Prostate gland (tissue), 2 donors: ENCODE measurements around the gene CNTN4.

Source experiments
- CTCF ChIP-seq, 4 experiments: fragments of 200-600 bp in 2 of 4; fragments of 450-650 bp in 2 of 4; sonication (generic) in 2 of 4; IDR thresholded peaks; 1 replicate in 3 of 4; 2 replicates in 1 of 4; pipeline ENCODE4 v1.5.1; 2016 to 2019; ENCODE audit warnings: antibody characterized with exemption in 4 of 4, mild to moderate bottlenecking in 2 of 4, moderate library complexity in 2 of 4
- POLR2AphosphoS5 ChIP-seq: sonication (generic); formaldehyde crosslinking; IDR thresholded peaks from one replicate; pipeline ENCODE4 v1.6.1; 2017; ENCODE audit warnings: antibody characterized with exemption

- TF ChIP-seq CTCF (IDR thresholded peaks at IDR 0.05): no peak
- TF ChIP-seq POLR2AphosphoS5: no peak
Measured at GRCh38 chr3:2655229-2655701, 556.6 kb downstream of the CNTN4 start.
